Esophagus squamous epithelium (tissue), 5 donors: ENCODE data around the gene GPR137C. TPM values are rescaled to one million over a fixed set of nuclear protein-coding genes. Genes with fewer than 3 reads are reported as not detected.

Source experiments
- DNase-seq: peaks from one replicate; lab custom pipeline; 2025; lab: John Stamatoyannopoulos, UW
- H3K27ac ChIP-seq, 4 donors: fragments of 200-600 bp; sonication (generic); one replicate each; pipeline ENCODE4 v1.5.1; 2016 to 2019; ENCODE audit warnings: mild to moderate bottlenecking in 1 of 4
- H3K27me3 ChIP-seq, 4 donors: fragments of 200-600 bp; sonication (generic); 1 replicate in 3 of 4; 2 replicates in 1 of 4; pipeline versions ENCODE4 v1.5.1 to v1.6.0; 2017 to 2021; ENCODE audit warnings: antibody characterized with exemption in 1 of 4
- H3K36me3 ChIP-seq, 3 donors: fragments of 200-600 bp; sonication (generic); one replicate each; pipeline ENCODE4 v1.5.1; 2016 to 2019
- H3K4me1 ChIP-seq, 3 donors: fragments of 200-600 bp; sonication (generic); one replicate each; pipeline ENCODE4 v1.5.1; 2017 to 2019
- H3K4me3 ChIP-seq, 4 donors: fragments of 200-600 bp; sonication (generic); 1 replicate in 3 of 4; 2 replicates in 1 of 4; pipeline ENCODE4 v1.5.1; 2016 to 2019; ENCODE audit warnings: mild to moderate bottlenecking in 2 of 4, moderate library complexity in 1 of 4
- H3K9me3 ChIP-seq, 3 donors: fragments of 200-600 bp; sonication (generic); one replicate each; pipeline ENCODE4 v1.5.1; 2016 to 2019
- CTCF ChIP-seq, 6 experiments: fragments of 450-650 bp in 4 of 6; fragments of 200-600 bp in 2 of 6; sonication (generic) in 2 of 6; IDR thresholded peaks; one replicate each; pipeline ENCODE4 v1.5.1; 2016 to 2019; ENCODE audit warnings: antibody characterized with exemption in 6 of 6, mild to moderate bottlenecking in 4 of 6, moderate library complexity in 4 of 6
- POLR2A ChIP-seq, 4 donors: fragments of 450-650 bp; IDR thresholded peaks; one replicate each; pipeline ENCODE4 v1.6.1; 2017; ENCODE audit warnings: antibody characterized with exemption in 4 of 4, mild to moderate bottlenecking in 4 of 4, moderate library complexity in 3 of 4
- WGBS, 2 donors: methylation state at CpG; one replicate each; pipeline ENCODE4 v1.1.5; 2018; 5-methylcytosine and 5-hydroxymethylcytosine counted together
- intact Hi-C: fragments of 100-400 bp; cut with DNase I; formaldehyde crosslinking; loops from one replicate; pipeline ENCODE4 v1.15.0; 2022
- total RNA-seq, 4 donors: library from RNA; depleted of rRNA; stranded (reverse); fragments of >200 nt; gene quantifications; one replicate each; pipeline ENCODE4 v1.1.0, GENCODE V29; 2016
- donor health status: DM: yes; HTN: yes; CAD: no.

The GPR137C gene
- total RNA-seq, 4 donors from 2014 or later = 0.21 to 0.95 (median 0.35) TPM

DNA sequence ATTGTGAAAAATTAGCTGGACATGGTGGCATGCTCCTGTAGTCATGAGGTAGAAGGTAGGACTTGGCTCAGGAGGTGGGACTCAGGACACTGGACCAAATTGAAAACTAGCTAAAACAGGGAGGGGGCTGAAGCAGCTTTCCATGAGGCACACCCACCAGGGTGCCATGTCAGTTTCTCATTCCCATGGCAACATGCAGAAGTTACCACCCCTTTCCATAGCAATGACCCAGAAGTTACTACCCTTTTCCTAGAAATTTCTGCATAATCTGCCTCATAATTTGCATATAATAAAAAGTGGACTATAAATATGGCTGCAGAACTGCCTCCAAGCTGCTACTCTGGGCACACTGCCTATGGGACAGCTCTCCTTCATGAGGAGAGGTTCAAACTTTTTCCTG is 104.3 kb downstream of the GPR137C start:
- Histone ChIP-seq H3K4me3 (no peak overlapping the region), H3K4me1 (no peaks in the 10 kb centered on the region), H3K27ac (no peak overlapping the region), H3K9me3 (no peaks in the 10 kb centered on the region), H3K36me3 (peaks cover 0 to 86% (median 0%) of the 10 kb centered on the region in 3 donors), H3K27me3 (no peaks in the 10 kb centered on the region)
- intact Hi-C loops = no loop called here
- no peak for DNase-seq
- TF ChIP-seq CTCF (IDR thresholded peaks at IDR 0.05) (no peak), POLR2A (IDR thresholded peaks at IDR 0.05) (no peak)

- Histone ChIP-seq H3K36me3 (peaks cover 0 to 84% (median 0%) of the 10 kb centered on the region in 3 donors), H3K27ac (no peak overlapping the region), H3K27me3 (no peaks in the 10 kb centered on the region), H3K4me3 (no peak overlapping the region), H3K4me1 (no peaks in the 10 kb centered on the region), H3K9me3 (no peaks in the 10 kb centered on the region)
- intact Hi-C loops = no loop called here
- no peak for DNase-seq
- no peak for TF ChIP-seq POLR2A (IDR thresholded peaks at IDR 0.05)
- no peak for TF ChIP-seq CTCF (IDR thresholded peaks at IDR 0.05)
These were observed 107.7 kb downstream of the GPR137C start for GRCh38 chr14:52660325-52660724.

- TF ChIP-seq CTCF (IDR thresholded peaks at IDR 0.05) (no peak), POLR2A (IDR thresholded peaks at IDR 0.05) (no peak)
- 100% methylated on average over 1 of the region's 1 CpG; no CpG with 5 or more reads in 1 of the 2 donors for WGBS, 2 donors
- Histone ChIP-seq H3K4me3 (no peak overlapping the region), H3K27me3 (no peaks in the 10 kb centered on the region), H3K36me3 (peaks cover 0 to 84% (median 0%) of the 10 kb centered on the region in 3 donors), H3K4me1 (no peaks in the 10 kb centered on the region), H3K27ac (no peak overlapping the region), H3K9me3 (no peaks in the 10 kb centered on the region)
- intact Hi-C loops = no loop called here
- no peak for DNase-seq
These were observed 108.2 kb downstream of the GPR137C start for GRCh38 chr14:52660832-52661231.

DNA sequence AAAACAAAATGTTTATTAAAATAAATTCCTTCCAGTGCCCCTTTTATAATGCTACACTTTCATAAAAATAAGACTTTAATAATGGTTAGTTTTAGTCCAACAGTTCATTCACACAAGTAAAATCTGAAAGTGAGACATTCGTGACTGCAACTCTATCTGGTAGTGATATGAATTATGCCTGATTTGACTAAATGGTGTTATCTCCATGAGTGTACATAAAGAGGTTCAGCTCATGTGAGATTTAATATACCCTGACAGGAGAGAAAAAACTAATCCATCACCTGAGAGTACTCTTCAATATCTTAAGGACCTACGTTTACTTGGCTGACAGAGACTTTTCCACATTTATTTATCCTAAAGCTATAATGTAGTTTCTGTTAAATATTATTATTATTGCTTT is 108.7 kb downstream of the GPR137C start:
- H3K27ac ChIP-seq = no peak overlapping the region
- TF ChIP-seq CTCF (IDR thresholded peaks at IDR 0.05) (no peak), POLR2A (IDR thresholded peaks at IDR 0.05) (no peak)
- no peak overlapping the region for H3K4me3 ChIP-seq
- H3K4me1 ChIP-seq = no peaks in the 10 kb centered on the region
- H3K27me3 ChIP-seq = no peaks in the 10 kb centered on the region
- H3K36me3 ChIP-seq = peaks cover 0 to 84% (median 0%) of the 10 kb centered on the region in 3 donors
- WGBS, 2 donors = 88 to 96% methylated on average over 2 of the region's 2 CpGs
- intact Hi-C loops = no loop called here
- DNase-seq = no peak
- H3K9me3 ChIP-seq = no peaks in the 10 kb centered on the region

GRCh38 chr14:52663850-52664249 is 111.2 kb downstream of the GPR137C start:
- Histone ChIP-seq H3K27ac (no peak overlapping the region), H3K36me3 (peaks cover 0 to 86% (median 0%) of the 10 kb centered on the region in 3 donors), H3K4me1 (no peaks in the 10 kb centered on the region), H3K9me3 (no peaks in the 10 kb centered on the region), H3K4me3 (no peak overlapping the region), H3K27me3 (no peaks in the 10 kb centered on the region)
- DNase-seq = no peak
- TF ChIP-seq POLR2A (IDR thresholded peaks at IDR 0.05) (no peak), CTCF (IDR thresholded peaks at IDR 0.05) (no peak)
- WGBS, 2 donors = 91 to 92% methylated on average over 2 of the region's 2 CpGs
- intact Hi-C loops = no loop called here
